ENCODE results near the gene LCA5.

The LCA5 gene

DNA sequence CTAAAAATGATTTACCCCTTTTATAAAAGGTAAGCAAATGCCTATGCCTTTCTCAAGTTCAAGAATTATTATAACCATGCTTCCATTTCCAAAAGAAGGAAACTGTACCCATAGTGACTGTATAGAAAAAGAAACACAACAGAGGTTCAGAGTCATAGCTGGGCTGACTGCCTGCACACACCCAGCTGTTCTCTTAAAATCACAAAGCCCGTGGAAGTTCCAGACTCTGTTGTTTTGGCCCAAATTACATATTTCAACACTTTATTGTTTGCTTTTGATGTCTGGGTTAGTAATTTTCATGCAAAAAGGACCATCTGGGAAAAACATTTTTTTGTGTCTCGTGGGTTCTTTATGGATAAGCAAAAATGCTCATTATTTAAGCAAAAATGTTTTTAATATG is 99.2 kb downstream of the LCA5 start:
- Histone ChIP-seq H3K9me3 (ENCODE audit: insufficient read depth, low read depth, low read length) (peaks cover 7% of the 10 kb centered on the region), H3K27ac (ENCODE audit: low read depth, low read length) (no peak overlapping the region), H3K4me3 (ENCODE audit: low read length) (no peak overlapping the region), H3K36me3 (ENCODE audit: insufficient read depth, low read length) (no peaks in the 10 kb centered on the region), H3K27me3 (ENCODE audit: insufficient read depth, low read length) (no peaks in the 10 kb centered on the region), H3K9ac (ENCODE audit: low read depth, low read length) (no peak overlapping the region), H3K4me1 (ENCODE audit: insufficient read depth, low read length) (no peaks in the 10 kb centered on the region)
- 88% methylated on average over 2 of the region's 2 CpGs for WGBS

DNA sequence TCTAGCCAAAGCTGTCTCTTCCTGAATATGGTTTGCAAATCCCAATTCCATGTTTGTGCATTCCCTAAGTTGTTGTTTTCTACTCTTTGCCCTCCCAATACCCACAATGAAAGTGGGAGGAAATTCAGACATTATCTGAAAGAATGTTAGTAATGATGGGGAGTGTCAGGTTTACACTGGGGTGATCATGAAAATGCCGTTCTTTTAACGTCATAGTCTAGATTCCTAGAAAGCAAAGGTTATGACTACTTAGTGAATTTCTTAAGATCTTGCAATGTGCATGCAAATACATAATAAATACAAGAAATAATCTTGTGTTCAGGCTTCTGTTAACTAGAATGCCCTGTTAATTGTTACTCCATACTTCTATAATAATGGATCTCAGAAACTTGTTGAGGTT is 101.0 kb downstream of the LCA5 start:
- no peak overlapping the region for H3K27ac ChIP-seq (ENCODE audit: low read depth, low read length)
- 92% methylated on average over 2 of the region's 2 CpGs for WGBS

DNA sequence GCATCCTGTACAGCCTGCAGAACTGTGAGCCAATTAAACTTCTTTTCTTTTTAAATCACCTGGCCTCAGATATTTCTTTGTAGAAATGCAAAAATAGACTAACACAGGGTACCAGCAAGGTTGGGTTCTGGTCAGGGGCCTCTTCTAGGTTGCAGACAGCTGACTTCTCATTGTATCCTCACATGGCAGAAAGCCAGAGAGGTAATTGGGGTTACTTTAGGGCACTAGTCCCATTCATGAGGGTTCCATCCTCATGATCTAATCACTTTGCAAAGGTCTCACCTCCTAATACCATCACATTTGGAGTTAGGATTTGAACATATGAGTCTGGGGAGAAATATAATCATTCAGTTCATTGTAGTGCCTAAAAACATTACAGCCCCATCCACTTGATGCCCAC is 101.5 kb downstream of the LCA5 start:
- no peak overlapping the region for H3K4me3 ChIP-seq (ENCODE audit: low read length)
- no peaks in the 10 kb centered on the region for H3K9me3 ChIP-seq (ENCODE audit: insufficient read depth, low read depth, low read length)
- no peaks in the 10 kb centered on the region; the same call in 1 of the 2 replicates for H3K4me1 ChIP-seq (ENCODE audit: insufficient read depth, low read length)
- H3K27ac ChIP-seq (ENCODE audit: low read depth, low read length): no peak overlapping the region
- H3K27me3 ChIP-seq (ENCODE audit: insufficient read depth, low read length): no peaks in the 10 kb centered on the region
- H3K36me3 ChIP-seq (ENCODE audit: insufficient read depth, low read length): no peaks in the 10 kb centered on the region
- H3K9ac ChIP-seq (ENCODE audit: low read depth, low read length): no peak overlapping the region

More for the DNA sequence above, 101.0 kb downstream of the LCA5 start:
- H3K9ac ChIP-seq (ENCODE audit: low read depth, low read length): no peak overlapping the region
- no peak overlapping the region for H3K4me3 ChIP-seq (ENCODE audit: low read length)
- no peaks in the 10 kb centered on the region for H3K36me3 ChIP-seq (ENCODE audit: insufficient read depth, low read length)
- no peaks in the 10 kb centered on the region; the same call in 1 of the 2 replicates for H3K4me1 ChIP-seq (ENCODE audit: insufficient read depth, low read length)
- H3K9me3 ChIP-seq (ENCODE audit: insufficient read depth, low read depth, low read length): no peaks in the 10 kb centered on the region
- no peaks in the 10 kb centered on the region for H3K27me3 ChIP-seq (ENCODE audit: insufficient read depth, low read length)
